ENCODE results near the gene GNA12.

The GNA12 gene

GRCh38 chr7:2723138-2723850, 120.8 kb downstream of the GNA12 start:
- H3K4me3 ChIP-seq (ENCODE audit: low read length), result no peak overlapping the region
- no peak for TF ChIP-seq CTCF (IDR thresholded peaks at IDR 0.05; ENCODE audit: insufficient read depth, low read depth, low read length, missing control alignments)
- DNase-seq (ENCODE audit: low read depth), result no peak

GRCh38 chr7:2722591-2722990, 121.5 kb downstream of the GNA12 start:
- H3K4me3 ChIP-seq (ENCODE audit: low read length), result no peak overlapping the region
- no peak for DNase-seq (ENCODE audit: low read depth)
- TF ChIP-seq CTCF (IDR thresholded peaks at IDR 0.05; ENCODE audit: insufficient read depth, low read depth, low read length, missing control alignments), result no peak

GRCh38 chr7:2721842-2722241, 122.3 kb downstream of the GNA12 start:
- H3K4me3 ChIP-seq (ENCODE audit: low read length), result no peak overlapping the region
- no peak for DNase-seq (ENCODE audit: low read depth)
- no peak for TF ChIP-seq CTCF (IDR thresholded peaks at IDR 0.05; ENCODE audit: insufficient read depth, low read depth, low read length, missing control alignments)

- H3K4me3 ChIP-seq (ENCODE audit: low read length), result no peak overlapping the region
- no peak for TF ChIP-seq CTCF (IDR thresholded peaks at IDR 0.05; ENCODE audit: insufficient read depth, low read depth, low read length, missing control alignments)
- no peak for DNase-seq (ENCODE audit: low read depth)
Measured at GRCh38 chr7:2720024-2720423, 124.1 kb downstream of the GNA12 start.

GRCh38 chr7:2719007-2719406, 125.1 kb downstream of the GNA12 start:
- DNase-seq (ENCODE audit: low read depth), result no peak
- TF ChIP-seq CTCF (IDR thresholded peaks at IDR 0.05; ENCODE audit: insufficient read depth, low read depth, low read length, missing control alignments), result peak; percentile 39
- no peak overlapping the region for H3K4me3 ChIP-seq (ENCODE audit: low read length)

- DNase-seq (ENCODE audit: low read depth), result no peak
- no peak overlapping the region for H3K4me3 ChIP-seq (ENCODE audit: low read length)
- TF ChIP-seq CTCF (IDR thresholded peaks at IDR 0.05; ENCODE audit: insufficient read depth, low read depth, low read length, missing control alignments), result no peak
Measured at GRCh38 chr7:2718296-2718965, 125.7 kb downstream of the GNA12 start.

Measured in epithelial cell of esophagus (primary cell).